Activated CD4-positive, CD25-positive, alpha-beta regulatory T cell treated with anti-CD3 and anti-CD28 coated beads, Interleukin-2, amount 50 U/mL, for 24 hours (primary cell): Measurements from ENCODE around the gene NMRK1.

Experiments used
- ATAC-seq, 2 donors: fragments of 150-1000 bp; cut with Tn5 transposase; one replicate each; pipeline ENCODE4 v1.10.0; 2021; ENCODE audit warnings: mild to moderate bottlenecking in 1 of 2, moderate library complexity in 1 of 2

Gene NMRK1

DNA sequence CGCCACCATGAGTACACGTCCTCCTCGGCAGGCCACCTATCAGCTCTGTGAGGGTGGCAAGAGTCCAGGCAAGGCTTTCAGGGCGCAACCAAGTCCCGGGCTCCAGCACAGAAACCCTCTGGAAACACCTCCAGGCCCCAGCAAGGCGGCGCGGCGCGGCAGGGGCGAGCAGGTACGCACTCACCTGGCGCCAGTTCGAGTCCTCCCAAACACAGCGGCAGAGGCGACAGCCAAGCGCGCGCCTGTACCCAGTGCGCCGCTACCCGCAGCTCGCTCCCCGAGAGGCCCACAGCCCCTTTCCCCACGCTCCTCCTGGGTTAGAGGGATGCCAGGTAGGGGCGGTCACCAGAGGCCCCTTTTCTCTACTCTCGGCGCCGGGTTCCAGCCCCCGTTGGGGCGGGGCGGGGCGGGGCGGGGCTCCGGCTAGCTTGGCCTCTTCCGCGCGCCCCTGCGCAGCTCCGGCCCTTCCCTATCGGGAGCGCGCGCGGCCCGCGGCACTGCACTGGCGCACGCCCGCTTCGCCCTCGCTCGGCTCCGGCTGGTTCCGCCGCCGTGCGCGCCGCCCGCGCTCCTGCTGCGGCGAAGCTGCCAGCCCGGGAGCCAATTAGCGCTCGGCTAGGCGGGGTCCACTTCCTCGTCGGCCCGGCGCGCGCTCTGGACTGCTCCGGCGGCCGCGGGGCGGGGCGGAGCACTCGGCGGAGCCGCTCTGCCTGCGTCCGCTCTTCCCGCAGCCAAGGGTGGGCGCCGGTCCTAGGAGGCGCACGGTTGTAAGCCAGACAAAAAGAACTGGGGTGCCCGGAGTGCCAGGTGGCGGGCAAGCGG, at the start of gene NMRK1, which contains the start of gene OSTF1:
TSS of gene NMRK1 (minus strand) at position 332 of the 822 bp plus-strand sequence. CDS start 5,040 bp downstream, outside the sequence.
TSS of gene OSTF1 (plus strand) at position 691 of the 822 bp plus-strand sequence. CDS start 179 bp downstream, outside the sequence.
- peak; percentile 93 to 94 for ATAC-seq

GRCh38 chr9:75134495-75134894, 46.5 kb upstream of the NMRK1 start:
- ATAC-seq = no peak

DNA sequence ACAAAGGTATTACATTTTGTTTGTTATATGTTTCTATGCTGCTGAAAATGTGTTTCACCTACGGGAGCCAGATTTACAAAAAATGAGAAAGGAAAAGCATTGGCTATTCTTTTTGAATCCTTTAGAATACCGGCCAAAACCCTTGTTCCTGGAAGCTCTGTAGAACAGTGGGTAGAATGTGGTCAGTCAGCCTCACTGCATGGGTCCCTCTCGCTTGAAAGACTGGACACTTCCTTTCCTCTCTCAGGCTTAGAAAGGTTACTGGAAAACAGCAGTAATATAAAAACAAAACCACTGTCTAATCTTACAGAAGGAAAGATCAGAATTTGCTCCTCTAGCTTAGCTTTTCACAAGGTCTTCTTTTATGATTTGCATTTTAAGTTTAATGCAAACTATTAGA, 45.4 kb upstream of the NMRK1 start:
- no peak for ATAC-seq

GRCh38 chr9:75132244-75132643, 44.3 kb upstream of the NMRK1 start:
- ATAC-seq = no peak

DNA sequence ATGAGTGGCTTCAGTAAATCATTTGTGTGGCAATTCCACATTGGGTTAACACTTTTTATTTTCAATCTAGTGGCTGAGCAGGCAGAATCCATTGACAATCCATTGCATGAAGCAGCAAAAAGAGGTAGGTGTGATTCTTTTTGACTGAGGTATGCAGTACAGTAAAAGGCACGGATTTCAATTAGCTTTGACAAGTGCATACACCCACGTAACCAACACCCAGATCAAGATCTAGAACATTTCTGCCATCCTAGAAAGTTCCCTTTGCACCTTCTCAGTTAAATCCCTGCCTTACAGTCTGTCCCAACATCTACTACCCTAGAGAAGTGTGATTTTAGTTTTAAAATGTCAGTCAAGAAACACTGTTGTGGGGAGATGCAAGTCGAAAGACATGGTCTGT, 43.7 kb upstream of the NMRK1 start:
- ATAC-seq = no peak

DNA sequence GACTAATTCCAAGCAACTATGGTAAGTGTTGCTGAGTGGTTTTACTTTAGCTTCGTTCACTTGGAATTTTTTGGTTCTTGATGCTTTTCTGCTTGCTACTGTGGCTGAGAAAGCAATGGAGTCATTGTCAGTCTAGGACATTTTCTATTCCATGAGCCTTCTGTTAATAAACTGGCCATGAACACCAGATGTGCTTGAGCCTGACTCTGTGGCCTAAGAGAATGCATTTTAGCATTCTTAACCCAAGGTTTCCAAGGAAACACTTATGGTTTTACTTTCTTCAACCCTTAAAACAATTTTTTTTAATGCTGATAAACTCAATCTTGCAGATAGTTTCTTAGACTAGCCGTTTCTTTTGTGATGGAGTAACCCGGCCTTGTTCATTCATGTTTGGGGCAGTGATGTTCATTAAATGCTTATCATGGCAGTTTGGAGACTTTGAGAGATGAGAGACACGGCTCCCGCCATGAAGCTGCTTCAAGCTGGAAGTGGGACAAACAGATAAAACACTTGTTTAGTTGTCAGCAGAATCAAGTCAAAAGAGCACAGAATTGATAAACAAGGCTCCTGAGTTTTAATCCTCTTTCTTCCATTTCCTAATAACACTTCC, 42.8 kb upstream of the NMRK1 start:
- no peak for ATAC-seq

GRCh38 chr9:75130172-75130571, 42.2 kb upstream of the NMRK1 start:
- no peak for ATAC-seq

- peak; percentile 65 to 90 for ATAC-seq
These were observed 40.6 kb upstream of the NMRK1 start for GRCh38 chr9:75128535-75128934.

GRCh38 chr9:75123696-75124095, 35.7 kb upstream of the NMRK1 start:
- ATAC-seq = no peak

DNA sequence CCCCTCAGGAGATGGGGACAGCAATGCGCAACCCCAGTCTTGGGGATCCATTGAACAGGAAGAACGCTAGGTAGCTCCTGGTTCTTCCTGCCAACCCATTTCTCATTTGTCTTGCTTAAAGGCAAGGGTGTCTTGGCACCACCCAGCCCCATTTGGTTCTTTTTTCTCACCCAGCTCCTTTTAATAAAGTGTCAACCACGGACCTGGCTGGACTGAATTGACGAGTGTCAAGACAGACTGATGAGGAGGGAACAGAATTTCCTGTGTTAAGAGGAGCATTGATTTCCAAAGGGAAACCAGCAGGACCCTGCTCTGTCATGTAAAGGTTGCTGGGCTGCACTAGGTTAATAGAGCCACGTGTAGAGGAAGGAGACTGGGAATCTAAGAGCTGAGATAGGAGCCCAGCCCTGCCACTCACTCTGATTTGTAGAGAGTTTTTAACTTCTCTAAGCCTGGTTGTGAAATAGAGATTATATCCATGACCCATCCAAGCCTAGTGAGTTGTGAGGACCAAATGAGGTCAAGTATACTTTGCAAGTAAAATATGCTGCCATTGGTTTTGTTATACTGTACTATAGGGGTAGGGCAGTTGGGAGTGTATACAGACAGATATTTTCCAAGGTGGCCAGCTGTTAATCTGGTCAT, 34.1 kb upstream of the NMRK1 start:
- no peak for ATAC-seq

GRCh38 chr9:75120686-75121085, 32.7 kb upstream of the NMRK1 start:
- no peak for ATAC-seq

- ATAC-seq = peak; percentile 83 to 92
These were observed 29.6 kb upstream of the NMRK1 start for GRCh38 chr9:75117564-75117963.

- ATAC-seq = no peak
These were observed 28.4 kb upstream of the NMRK1 start for GRCh38 chr9:75116306-75116705.

DNA sequence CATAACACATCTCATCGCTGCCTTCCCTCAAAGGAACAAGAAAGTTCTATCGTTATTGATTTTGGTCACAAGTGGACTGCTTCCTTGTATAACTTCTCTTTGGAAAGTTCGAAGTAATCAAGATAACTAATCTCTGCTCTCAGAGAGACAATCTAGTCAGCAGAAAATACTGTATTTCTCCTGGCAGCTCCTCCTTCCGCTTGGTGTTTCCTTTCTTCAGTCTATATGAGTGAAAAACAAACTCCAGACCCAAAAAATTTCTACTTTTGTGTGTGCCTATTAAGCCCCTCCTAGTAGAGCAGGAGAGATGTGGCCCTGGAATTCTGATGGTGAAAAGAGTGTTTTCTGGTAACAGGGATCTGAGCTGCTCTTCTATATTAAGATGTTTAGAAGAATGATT, 24.8 kb upstream of the NMRK1 start:
- ATAC-seq = no peak

GRCh38 chr9:75111019-75111622, 23.2 kb upstream of the NMRK1 start:
- no peak for ATAC-seq

- no peak for ATAC-seq
These were observed 21.4 kb upstream of the NMRK1 start for GRCh38 chr9:75109210-75109839.

DNA sequence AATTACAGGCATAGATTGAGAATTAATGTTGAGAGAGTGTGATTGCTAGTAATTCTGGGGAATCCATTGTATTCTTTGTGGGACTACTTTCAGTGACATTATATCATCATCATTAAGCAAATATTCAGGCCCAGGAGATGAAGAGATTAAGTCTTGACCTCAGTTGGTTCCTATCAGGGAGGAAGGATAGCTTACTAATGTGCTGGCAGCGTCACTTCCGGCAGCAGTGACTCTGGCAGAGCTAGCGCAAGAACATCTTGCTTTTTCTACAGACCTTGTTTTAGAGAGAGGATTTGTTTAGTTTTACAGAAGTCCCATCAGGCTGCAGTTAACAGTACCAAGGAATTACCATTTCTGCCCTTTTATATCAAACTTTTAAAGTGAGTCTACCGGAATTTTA, 20.6 kb upstream of the NMRK1 start:
- no peak for ATAC-seq

- no peak for ATAC-seq
These were observed 18.9 kb upstream of the NMRK1 start for GRCh38 chr9:75106857-75107256.

- ATAC-seq = no peak
These were observed 17.9 kb upstream of the NMRK1 start for GRCh38 chr9:75105841-75106240.

GRCh38 chr9:75105019-75105540, 17.1 kb upstream of the NMRK1 start:
- ATAC-seq = no peak

GRCh38 chr9:75104607-75105006, 16.7 kb upstream of the NMRK1 start:
- no peak for ATAC-seq

DNA sequence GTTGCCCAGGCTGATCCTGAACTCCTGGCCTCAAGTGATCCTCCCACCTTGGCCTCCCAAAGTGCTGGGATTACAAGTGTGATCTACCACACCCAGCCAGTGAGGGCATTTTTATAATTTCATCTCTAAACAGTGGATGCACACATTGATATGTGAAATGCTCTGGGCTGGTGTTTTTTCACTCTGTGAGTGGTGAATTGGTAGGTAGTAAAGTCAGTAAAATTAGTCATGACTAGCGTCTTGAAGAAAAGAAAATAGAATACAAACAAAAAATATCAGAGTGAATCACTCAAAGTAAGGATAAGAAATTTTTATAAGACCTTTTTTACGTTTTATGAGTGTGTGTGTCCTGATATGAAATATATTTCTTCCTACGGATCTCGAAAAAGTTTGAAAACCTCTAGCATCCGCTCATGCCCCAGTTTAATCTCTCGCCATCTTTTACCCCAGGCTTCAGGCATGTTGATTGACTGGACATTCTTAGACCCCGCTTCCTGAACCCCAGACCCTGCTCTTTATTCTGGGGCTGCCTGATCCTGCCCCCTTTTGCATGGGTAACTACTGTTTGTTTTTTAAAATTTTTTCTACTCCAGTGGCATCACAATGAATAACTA, 14.3 kb upstream of the NMRK1 start:
- ATAC-seq = no peak
